Measurements from ENCODE around the gene CATSPERD.
"Not testable (repeated sequence)": the region's sequence is repeated elsewhere in the genome, so short reads cannot be mapped to it uniquely, and the experiment has no call there.

Gene CATSPERD

GRCh38 chr19:5718579-5719273 is 1.7 kb upstream of the CATSPERD start:
- TF ChIP-seq CTCF (IDR thresholded peaks at IDR 0.05; ENCODE audit: unreplicated experiment in 3 of 3): no peak
- peak overlapping the region; percentile 94 for H3K4me3 Mint-ChIP-seq
- H3K27me3 Mint-ChIP-seq (ENCODE audit: low read depth): no peaks in the 10 kb centered on the region
- H3K27ac Mint-ChIP-seq: peak overlapping the region; percentile 56 to 87 (median 78)
- H3K9me3 Mint-ChIP-seq: no peaks in the 10 kb centered on the region
- H3K4me1 Mint-ChIP-seq: peaks cover 9% of the 10 kb centered on the region
- H3K36me3 Mint-ChIP-seq (ENCODE audit: low read depth): peaks cover 13% of the 10 kb centered on the region

GRCh38 chr19:5719274-5719960 is 1.0 kb upstream of the CATSPERD start:
- H3K9me3 Mint-ChIP-seq: no peaks in the 10 kb centered on the region
- H3K4me3 Mint-ChIP-seq: peak overlapping the region; percentile 94 to 96 (median 94)
- peaks cover 9% of the 10 kb centered on the region for H3K4me1 Mint-ChIP-seq
- no peaks in the 10 kb centered on the region for H3K27me3 Mint-ChIP-seq (ENCODE audit: low read depth)
- TF ChIP-seq CTCF (IDR thresholded peaks at IDR 0.05; ENCODE audit: unreplicated experiment in 3 of 3): no peak
- peak overlapping the region; percentile 56 to 98 (median 87) for H3K27ac Mint-ChIP-seq
- H3K36me3 Mint-ChIP-seq (ENCODE audit: low read depth): peaks cover 9% of the 10 kb centered on the region

- Mint-ChIP-seq H3K4me1 (no peaks in the 10 kb centered on the region), H3K36me3 (ENCODE audit: low read depth) (no peaks in the 10 kb centered on the region), H3K4me3 (no peak overlapping the region), H3K9me3 (peaks cover 7% of the 10 kb centered on the region), H3K27ac (no peak overlapping the region), H3K27me3 (ENCODE audit: low read depth) (peaks cover 10% of the 10 kb centered on the region)
- no peak for TF ChIP-seq CTCF (IDR thresholded peaks at IDR 0.05; ENCODE audit: unreplicated experiment in 3 of 3)
These were observed 7.1 kb downstream of the CATSPERD start for GRCh38 chr19:5727453-5728050.

GRCh38 chr19:5733172-5733571 is 12.7 kb downstream of the CATSPERD start:
- H3K36me3 Mint-ChIP-seq (ENCODE audit: low read depth); H3K9me3 Mint-ChIP-seq; H3K27ac Mint-ChIP-seq; H3K4me3 Mint-ChIP-seq; H3K4me1 Mint-ChIP-seq: not testable (repeated sequence)
- peaks cover 12% of the 10 kb centered on the region for H3K27me3 Mint-ChIP-seq (ENCODE audit: low read depth)

GRCh38 chr19:5738423-5738822 is 18.0 kb downstream of the CATSPERD start:
- no peaks in the 10 kb centered on the region for H3K36me3 Mint-ChIP-seq (ENCODE audit: low read depth)
- no peaks in the 10 kb centered on the region for H3K4me1 Mint-ChIP-seq
- peaks cover 2% of the 10 kb centered on the region for H3K9me3 Mint-ChIP-seq
- TF ChIP-seq CTCF (IDR thresholded peaks at IDR 0.05; ENCODE audit: unreplicated experiment in 3 of 3): no peak
- H3K27me3 Mint-ChIP-seq (ENCODE audit: low read depth): peaks cover 14% of the 10 kb centered on the region
- H3K4me3 Mint-ChIP-seq: no peak overlapping the region
- H3K27ac Mint-ChIP-seq: no peak overlapping the region

- Mint-ChIP-seq H3K36me3 (ENCODE audit: low read depth) (no peaks in the 10 kb centered on the region), H3K27me3 (ENCODE audit: low read depth) (peaks cover 18% of the 10 kb centered on the region), H3K27ac (no peak overlapping the region), H3K4me1 (no peaks in the 10 kb centered on the region), H3K4me3 (no peak overlapping the region), H3K9me3 (no peaks in the 10 kb centered on the region)
- TF ChIP-seq CTCF (IDR thresholded peaks at IDR 0.05; ENCODE audit: unreplicated experiment in 3 of 3): no peak
These were observed 21.6 kb downstream of the CATSPERD start for GRCh38 chr19:5742051-5742450.

Measured in nephron (organoid).